Body of pancreas (tissue), 4 donors: ENCODE data around the gene TRIM71.

Experiments
- CTCF ChIP-seq, 7 experiments: fragments of 450-650 bp in 4 of 7; fragments of 200-600 bp in 3 of 7; sonication (generic) in 3 of 7; IDR thresholded peaks; one replicate each; pipeline ENCODE4 v1.5.1; 2016 to 2019; ENCODE audit warnings: antibody characterized with exemption in 7 of 7
- POLR2A ChIP-seq, 3 donors: fragments of 450-650 bp; IDR thresholded peaks; one replicate each; pipeline ENCODE4 v1.6.1; 2016; ENCODE audit warnings: antibody characterized with exemption in 3 of 3, mild to moderate bottlenecking in 2 of 3

GRCh38 chr3:32872487-32873382 is 54.9 kb downstream of the TRIM71 start:
- TF ChIP-seq CTCF (IDR thresholded peaks at IDR 0.05): no peak
- no peak for TF ChIP-seq POLR2A (IDR thresholded peaks at IDR 0.05)
